ENCODE results near the gene DDX31.

GRCh38 chr9:132651259-132651658, 18.5 kb downstream of the DDX31 start:
- TF ChIP-seq CTCF (conservative IDR thresholded peaks at IDR 0.05; ENCODE audit: low read length) (peak; percentile 69), EZH2phosphoT487 (IDR thresholded peaks at IDR 0.05; ENCODE audit: borderline replicate concordance, low read depth, low read length) (no peak)
